SK-N-MC (cell line): ENCODE measurements around the gene SRGN.
A peak's percentile ranks its signal among the peaks of the same experiment; 100 is the strongest.

ENCODE experiments used
- DNase-seq: peaks from one replicate; pipeline ENCODE4 v3.0.0-alpha.2; 2011; ENCODE audit warnings: low read depth, low spot score
- H3K27ac ChIP-seq: fragments of 200-600 bp; sonication (generic); 2 replicates; pipeline ENCODE4 v1.5.1; 2016; ENCODE audit warnings: mixed run types
- H3K36me3 ChIP-seq: fragments of 200-600 bp; sonication (generic); 2 replicates; pipeline ENCODE4 v1.6.1; 2017; ENCODE audit warnings: antibody characterized with exemption, low read length, mixed read lengths; ENCODE audit not compliant: insufficient read depth
- H3K4me3 ChIP-seq: fragments of 200-600 bp; sonication (generic); 2 replicates; pipeline ENCODE4 v1.5.1; 2016
- H3K9ac ChIP-seq: fragments of 200-600 bp; sonication (generic); 2 replicates; pipeline ENCODE4 v1.8.0; 2017; ENCODE audit warnings: mixed run types, mixed read lengths; ENCODE audit not compliant: insufficient read length
- H3K9me3 ChIP-seq: fragments of 200-600 bp; sonication (generic); 2 replicates; pipeline ENCODE4 v1.6.1; 2017; ENCODE audit warnings: low read depth, mild to moderate bottlenecking, antibody characterized with exemption, low read length, moderate library complexity, mixed read lengths
- EZH2 ChIP-seq: fragments of 200-600 bp; sonication (generic); IDR thresholded peaks from one replicate; pipeline ENCODE4 v1.6.1; 2017; ENCODE audit warnings: antibody characterized with exemption
- FOXP2 ChIP-seq: optimal IDR thresholded peaks from 2 replicates; pipeline ENCODE3; 2011; ENCODE audit warnings: mild to moderate bottlenecking, moderate library complexity; ENCODE audit not compliant: insufficient read depth; ENCODE audit errors: extremely low read length, control extremely low read depth
- POLR2AphosphoS5 ChIP-seq: IDR thresholded peaks from 2 replicates; pipeline ENCODE4 v1.6.1; 2012; ENCODE audit warnings: mild to moderate bottlenecking, low read depth, low read length, borderline replicate concordance

Gene SRGN

GRCh38 chr10:69103784-69104183 is 15.9 kb downstream of the SRGN start:
- TF ChIP-seq POLR2AphosphoS5 = no peak
- no peak for TF ChIP-seq EZH2
- TF ChIP-seq FOXP2 = no peak
- H3K9ac ChIP-seq = no peak overlapping the region
- H3K36me3 ChIP-seq = no peaks in the 10 kb centered on the region
- no peaks in the 10 kb centered on the region for H3K9me3 ChIP-seq
- H3K27ac ChIP-seq = no peak overlapping the region
- H3K4me3 ChIP-seq = no peak overlapping the region
- no peak for DNase-seq

- TF ChIP-seq POLR2AphosphoS5 (no peak), EZH2 (no peak), FOXP2 (no peak)
- Histone ChIP-seq H3K36me3 (no peaks in the 10 kb centered on the region), H3K9me3 (no peaks in the 10 kb centered on the region), H3K27ac (no peak overlapping the region), H3K9ac (no peak overlapping the region), H3K4me3 (no peak overlapping the region)
- no peak for DNase-seq
Measured at GRCh38 chr10:69104994-69105790, 17.3 kb downstream of the SRGN start.

- no peaks in the 10 kb centered on the region for H3K36me3 ChIP-seq
- H3K27ac ChIP-seq = no peak overlapping the region
Measured at GRCh38 chr10:69107176-69107490, 19.2 kb downstream of the SRGN start.

GRCh38 chr10:69107699-69108098 is 19.8 kb downstream of the SRGN start:
- Histone ChIP-seq H3K27ac (no peak overlapping the region), H3K4me3 (no peak overlapping the region), H3K9ac (no peak overlapping the region), H3K9me3 (no peaks in the 10 kb centered on the region), H3K36me3 (no peaks in the 10 kb centered on the region)
- no peak for DNase-seq
- TF ChIP-seq POLR2AphosphoS5 (no peak), EZH2 (no peak), FOXP2 (no peak)

More at GRCh38 chr10:69107176-69107490, 19.2 kb downstream of the SRGN start:
- TF ChIP-seq FOXP2 = no peak
- no peak for TF ChIP-seq POLR2AphosphoS5
- no peak for TF ChIP-seq EZH2
- Histone ChIP-seq H3K4me3 (no peak overlapping the region), H3K9me3 (no peaks in the 10 kb centered on the region), H3K9ac (no peak overlapping the region)
- no peak for DNase-seq

GRCh38 chr10:69119896-69120295 is 32.0 kb downstream of the SRGN start:
- H3K9me3 ChIP-seq = no peaks in the 10 kb centered on the region
- H3K27ac ChIP-seq = no peak overlapping the region
- no peak overlapping the region for H3K9ac ChIP-seq
- H3K36me3 ChIP-seq = no peaks in the 10 kb centered on the region
- TF ChIP-seq FOXP2 = no peak
- no peak for TF ChIP-seq POLR2AphosphoS5
- TF ChIP-seq EZH2 = no peak
- no peak for DNase-seq
- H3K4me3 ChIP-seq = no peak overlapping the region

- no peaks in the 10 kb centered on the region for H3K36me3 ChIP-seq
- DNase-seq = no peak
- TF ChIP-seq FOXP2 = no peak
- no peak for TF ChIP-seq EZH2
- H3K4me3 ChIP-seq = peak overlapping the region; percentile 84
- H3K27ac ChIP-seq = peak overlapping the region; percentile 67
- no peaks in the 10 kb centered on the region for H3K9me3 ChIP-seq
- peak overlapping the region; percentile 83 for H3K9ac ChIP-seq
Measured at GRCh38 chr10:69123306-69123746, 35.4 kb downstream of the SRGN start.

- no peak for TF ChIP-seq FOXP2
- peak; percentile 84 for TF ChIP-seq POLR2AphosphoS5
- no peak for TF ChIP-seq EZH2
- no peak for DNase-seq
- H3K9me3 ChIP-seq = no peaks in the 10 kb centered on the region
- H3K36me3 ChIP-seq = no peaks in the 10 kb centered on the region
- peak within 1 kb of the TSS; percentile 84 for H3K4me3 ChIP-seq
- H3K27ac ChIP-seq = peak within 1 kb of the TSS; percentile 67
- peak within 1 kb of the TSS; percentile 83 for H3K9ac ChIP-seq
Measured at GRCh38 chr10:69123747-69124562, 36.1 kb downstream of the SRGN start, which contains the start of gene VPS26A. TSS of gene VPS26A (plus strand) at chr10:69124178. CDS start at chr10:69124278, 100 bp downstream.

- no peak for DNase-seq
- TF ChIP-seq EZH2 (no peak), POLR2AphosphoS5 (no peak), FOXP2 (no peak)
- H3K9ac ChIP-seq = peak overlapping the region; percentile 79
Measured at GRCh38 chr10:69124563-69125268, 36.8 kb downstream of the SRGN start.

More at GRCh38 chr10:69124563-69125268, 36.8 kb downstream of the SRGN start:
- Histone ChIP-seq H3K36me3 (no peaks in the 10 kb centered on the region), H3K4me3 (peak overlapping the region; percentile 84), H3K9me3 (no peaks in the 10 kb centered on the region), H3K27ac (no peak overlapping the region)
